DND-41 (cell line): ENCODE measurements around the gene ARVCF.

ENCODE experiments used
- ATAC-seq: fragments of 200-7000 bp; cut with Tn5 transposase; 3 replicates; pipeline ENCODE4 v1.9.1; 2021; ENCODE audit warnings: low read depth; ENCODE audit not compliant: insufficient read depth
- DNase-seq: peaks from one replicate; pipeline ENCODE4 v3.0.0-alpha.2; 2020
- H2AFZ ChIP-seq: 2 replicates; pipeline ENCODE4 v1.6.0; 2012; ENCODE audit warnings: low read depth, low read length
- H3K27ac ChIP-seq: 2 replicates; pipeline ENCODE4 v1.5.1; 2012; ENCODE audit warnings: low read length, inconsistent platforms
- H3K27me3 ChIP-seq: fragments of 200-600 bp; sonication (generic); 2 replicates; pipeline ENCODE4 v1.6.0; 2012; ENCODE audit warnings: low read length, mild to moderate bottlenecking, inconsistent platforms; ENCODE audit not compliant: insufficient read depth, poor library complexity
- H3K36me3 ChIP-seq: 2 replicates; pipeline ENCODE4 v1.5.1; 2012; ENCODE audit warnings: low read length, inconsistent platforms; ENCODE audit not compliant: insufficient read depth
- H3K4me1 ChIP-seq: 2 replicates; pipeline ENCODE4 v1.5.1; 2012; ENCODE audit warnings: mild to moderate bottlenecking, low read length; ENCODE audit not compliant: insufficient read depth
- H3K4me2 ChIP-seq: 2 replicates; pipeline ENCODE4 v1.6.0; 2012; ENCODE audit warnings: mild to moderate bottlenecking, moderate library complexity, low read length, inconsistent platforms; ENCODE audit not compliant: insufficient read depth
- H3K4me3 ChIP-seq, 2 experiments: fragments of 200-600 bp in 1 of 2; shearing (Covaris generic) in 1 of 2; 2 replicates each; pipeline ENCODE4 v1.5.1; 2012 to 2016; ENCODE audit warnings: inconsistent platforms in 2 of 2, low read length in 2 of 2, mild to moderate bottlenecking in 2 of 2, low read depth in 1 of 2, moderate library complexity in 1 of 2
- H3K79me2 ChIP-seq: 2 replicates; pipeline ENCODE4 v1.6.0; 2012; ENCODE audit warnings: low read length, inconsistent platforms; ENCODE audit not compliant: insufficient read depth
- H3K9ac ChIP-seq: 2 replicates; pipeline ENCODE4 v1.6.0; 2012; ENCODE audit warnings: low read depth, mild to moderate bottlenecking, inconsistent platforms, low read length, moderate library complexity
- H3K9me3 ChIP-seq: 2 replicates; pipeline ENCODE4 v1.5.1; 2012; ENCODE audit warnings: low read length, moderate library complexity, mild to moderate bottlenecking, inconsistent platforms; ENCODE audit not compliant: insufficient read depth, severe bottlenecking
- H4K20me1 ChIP-seq: 2 replicates; pipeline ENCODE4 v1.6.0; 2012; ENCODE audit warnings: low read length; ENCODE audit not compliant: insufficient read depth
- CTCF ChIP-seq: IDR thresholded peaks from 2 replicates; pipeline ENCODE4 v1.5.1; 2012; ENCODE audit warnings: borderline replicate concordance, low read length, moderate library complexity, mild to moderate bottlenecking; ENCODE audit not compliant: poor library complexity, severe bottlenecking; ENCODE audit errors: extremely low read depth
- EZH2 ChIP-seq: IDR thresholded peaks from 3 replicates; pipeline ENCODE4 v1.6.1; 2012; ENCODE audit warnings: borderline replicate concordance, low read depth, mild to moderate bottlenecking, moderate library complexity, low read length, inconsistent platforms; ENCODE audit not compliant: severe bottlenecking

Gene ARVCF

GRCh38 chr22:20015971-20016733 lies 471 bp downstream of the ARVCF start:
- Histone ChIP-seq H3K4me3 (peak overlapping the region; percentile 13 to 65; a peak in 3 of 4 replicates), H3K4me2 (peak overlapping the region; percentile 88), H2AFZ (peak overlapping the region; percentile 56; the same call in 1 of the 2 replicates), H3K9me3 (no peaks in the 10 kb centered on the region), H3K4me1 (peaks cover 26% of the 10 kb centered on the region), H3K27ac (peak overlapping the region; percentile 53; the same call in 1 of the 2 replicates), H3K36me3 (no peaks in the 10 kb centered on the region; the same call in 1 of the 2 replicates), H3K27me3 (no peaks in the 10 kb centered on the region), H3K79me2 (peaks cover 2% of the 10 kb centered on the region), H4K20me1 (peaks cover 8% of the 10 kb centered on the region), H3K9ac (peak overlapping the region; percentile 60)
- TF ChIP-seq CTCF (no peak), EZH2 (no peak)
- DNase-seq (no peak), ATAC-seq (no peak)

- no peak overlapping the region for H3K4me3 ChIP-seq
- H3K9me3 ChIP-seq, result no peaks in the 10 kb centered on the region
- no peak overlapping the region for H2AFZ ChIP-seq
- no peaks in the 10 kb centered on the region for H3K27me3 ChIP-seq
- no peak overlapping the region; the same call in 1 of the 2 replicates for H3K9ac ChIP-seq
- H3K4me1 ChIP-seq, result peaks cover 23% of the 10 kb centered on the region
- H3K36me3 ChIP-seq, result no peaks in the 10 kb centered on the region
- H4K20me1 ChIP-seq, result peaks cover 8% of the 10 kb centered on the region
- no peak for DNase-seq
- no peaks in the 10 kb centered on the region for H3K79me2 ChIP-seq
- no peak overlapping the region for H3K4me2 ChIP-seq
- TF ChIP-seq CTCF, result no peak
- TF ChIP-seq EZH2, result no peak
- no peak overlapping the region for H3K27ac ChIP-seq
- ATAC-seq, result no peak
Measured at GRCh38 chr22:20015187-20015625, 1.4 kb downstream of the ARVCF start.

GRCh38 chr22:20014526-20015186 lies 2.0 kb downstream of the ARVCF start:
- Histone ChIP-seq H3K9me3 (no peaks in the 10 kb centered on the region), H3K9ac (no peak overlapping the region), H3K36me3 (no peaks in the 10 kb centered on the region), H3K4me2 (no peak overlapping the region), H3K79me2 (no peaks in the 10 kb centered on the region), H3K4me1 (peaks cover 18% of the 10 kb centered on the region), H2AFZ (no peak overlapping the region), H3K27me3 (no peaks in the 10 kb centered on the region), H3K4me3 (no peak overlapping the region), H3K27ac (no peak overlapping the region), H4K20me1 (peaks cover 8% of the 10 kb centered on the region)
- ATAC-seq (no peak), DNase-seq (no peak)
- TF ChIP-seq EZH2, result no peak
- no peak for TF ChIP-seq CTCF
